Measurements from ENCODE around the gene CLEC18B. TPM values are rescaled to one million over a fixed set of nuclear protein-coding genes. Genes with fewer than 3 reads are reported as not detected.
A peak's percentile ranks its signal among the peaks of the same experiment; 100 is the strongest.
"Not testable (repeated sequence)": the region's sequence is repeated elsewhere in the genome, so short reads cannot be mapped to it uniquely, and the experiment has no call there.

CLEC18B gene
- total RNA-seq, 4 donors from 2014 or later: 0.20 TPM; not detected in 3

DNA sequence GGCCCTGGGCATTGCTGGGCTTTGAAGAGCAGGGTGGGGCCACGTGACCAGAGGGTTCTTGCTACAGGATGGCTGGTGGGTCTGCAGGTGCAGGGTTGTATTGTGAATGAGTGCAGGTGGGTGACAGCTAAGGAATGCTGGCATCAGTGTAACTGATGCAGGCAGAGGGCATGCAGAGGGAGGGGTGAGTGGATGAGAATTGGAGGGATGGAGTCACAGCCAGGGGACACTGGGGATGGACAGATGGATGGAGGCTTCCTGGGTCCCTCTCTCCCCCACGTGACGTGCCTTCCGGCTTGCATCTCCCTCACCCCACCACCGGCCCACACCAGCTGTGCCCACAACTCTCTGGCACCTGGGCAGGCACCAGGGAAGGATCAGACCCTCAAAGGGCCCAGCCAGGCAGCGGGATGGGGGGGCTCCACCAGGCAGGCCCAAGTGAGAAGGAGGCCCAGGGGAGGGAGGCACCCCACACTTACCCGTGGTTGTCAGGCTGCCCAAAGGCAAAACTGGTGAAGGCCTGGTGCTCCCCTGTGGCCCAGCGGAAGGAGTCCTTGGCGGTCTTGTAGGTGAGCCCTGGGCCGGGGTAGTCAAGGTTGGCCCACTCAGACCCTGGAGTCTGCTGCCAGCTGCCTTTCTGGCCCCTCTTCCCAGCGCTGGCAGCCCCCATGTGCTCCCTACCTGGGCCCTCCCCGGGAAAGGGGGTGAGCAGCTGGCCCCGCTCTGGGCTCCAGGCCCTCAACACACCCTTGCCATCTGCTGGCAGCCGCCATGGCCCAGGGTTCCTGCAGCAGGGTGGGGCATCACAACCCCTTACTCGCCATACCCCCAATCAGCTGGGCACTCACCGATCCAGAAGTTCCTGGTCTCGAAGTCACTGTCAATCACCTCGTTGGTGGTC lies 11.0 kb downstream of the CLEC18B start:
- H3K27me3 ChIP-seq, H3K36me3 ChIP-seq, ATAC-seq, H3K4me3 ChIP-seq, H3K27ac ChIP-seq, H3K9me3 ChIP-seq, H3K4me1 ChIP-seq: not testable (repeated sequence)
- 60% methylated on average over 1 of the region's 18 CpGs; no CpG with 5 or more reads in 1 of the 2 donors for WGBS, 2 donors (ENCODE audit: low coverage in 1 of 2)

- not testable (repeated sequence) for H3K9me3 ChIP-seq, H3K4me1 ChIP-seq, H3K27ac ChIP-seq, H3K36me3 ChIP-seq, H3K4me3 ChIP-seq, ATAC-seq, H3K27me3 ChIP-seq
- WGBS, 2 donors (ENCODE audit: low coverage in 1 of 2): no CpG with 5 or more reads among the region's 15 CpGs
Observed at GRCh38 chr16:74409185-74409981, 11.9 kb downstream of the CLEC18B start.

- Histone ChIP-seq H3K4me3 (peak overlapping the region; percentile 34 to 54), H3K27ac (peak overlapping the region; percentile 54 to 84 (median 84))
- not testable (repeated sequence) for H3K9me3 ChIP-seq, H3K36me3 ChIP-seq, H3K4me1 ChIP-seq, H3K27me3 ChIP-seq
- WGBS, 2 donors (ENCODE audit: low coverage in 1 of 2): no CpG with 5 or more reads among the region's 23 CpGs
- peak; percentile 57 for ATAC-seq
Observed at GRCh38 chr16:74407362-74407705, 13.9 kb downstream of the CLEC18B start.

GRCh38 chr16:74406600-74407361 lies 14.5 kb downstream of the CLEC18B start:
- WGBS, 2 donors (ENCODE audit: low coverage in 1 of 2): no CpG with 5 or more reads among the region's 71 CpGs
- not testable (repeated sequence) for H3K36me3 ChIP-seq, H3K9me3 ChIP-seq, H3K27me3 ChIP-seq, H3K4me1 ChIP-seq
- peak overlapping the region; percentile 54 to 84 (median 84) for H3K27ac ChIP-seq
- peak overlapping the region; percentile 34 to 54 for H3K4me3 ChIP-seq
- TF ChIP-seq POLR2A (IDR thresholded peaks at IDR 0.05): peak in 1 of 2 donors; percentile 16
- ATAC-seq: peak; percentile 91

DNA sequence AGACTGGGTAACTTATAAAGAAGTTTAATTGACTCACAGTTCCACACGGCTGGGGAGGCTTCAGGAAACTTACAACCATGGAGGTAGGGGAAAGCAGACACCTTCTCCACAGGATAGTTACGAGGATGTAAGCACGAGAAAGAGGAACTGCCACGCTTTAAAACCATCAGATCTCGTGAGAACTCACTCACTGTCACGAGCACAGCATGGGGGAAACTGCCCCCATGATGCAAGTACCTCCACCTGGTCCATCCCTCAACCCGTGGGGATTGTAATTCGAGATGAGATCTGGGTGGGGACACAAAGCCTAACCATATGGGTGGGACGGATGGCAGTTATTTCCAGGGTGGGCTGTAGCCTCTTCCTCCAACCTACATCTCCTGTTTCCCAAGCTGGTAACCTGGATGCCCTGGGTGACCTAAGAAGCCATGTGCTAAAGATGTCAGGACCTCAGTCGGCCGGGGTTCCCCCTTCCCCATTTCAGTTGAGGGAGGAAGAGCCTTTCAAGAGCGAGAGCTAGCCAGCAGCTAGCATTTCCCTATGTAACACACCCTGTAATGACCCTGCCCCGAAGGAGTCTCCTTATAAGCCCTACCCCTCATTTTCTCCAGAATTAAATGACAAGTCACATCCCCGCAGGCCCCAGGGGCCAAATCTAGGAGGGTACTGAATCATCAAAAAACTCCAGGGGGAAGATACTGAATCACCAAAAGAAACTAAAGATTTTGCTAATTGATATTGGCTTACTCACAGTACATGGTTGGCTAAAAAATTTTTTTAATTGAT lies 16.9 kb downstream of the CLEC18B start:
- not testable (repeated sequence) for ATAC-seq, H3K4me1 ChIP-seq, H3K27ac ChIP-seq, H3K4me3 ChIP-seq, H3K36me3 ChIP-seq, H3K9me3 ChIP-seq, H3K27me3 ChIP-seq
- 60 to 100% methylated on average over 1 of the region's 14 CpGs for WGBS, 2 donors (ENCODE audit: low coverage in 1 of 2)

- H3K9me3 ChIP-seq, H3K4me3 ChIP-seq, H3K36me3 ChIP-seq, H3K27ac ChIP-seq, H3K27me3 ChIP-seq, ATAC-seq: not testable (repeated sequence)
- peaks cover 0 to 26% (median 0%) of the 10 kb centered on the region in 3 donors for H3K4me1 ChIP-seq
- WGBS, 2 donors (ENCODE audit: low coverage in 1 of 2): 86% methylated on average over 3 of the region's 4 CpGs; no CpG with 5 or more reads in 1 of the 2 donors
Observed at GRCh38 chr16:74400238-74400637, 21.0 kb downstream of the CLEC18B start.

DNA sequence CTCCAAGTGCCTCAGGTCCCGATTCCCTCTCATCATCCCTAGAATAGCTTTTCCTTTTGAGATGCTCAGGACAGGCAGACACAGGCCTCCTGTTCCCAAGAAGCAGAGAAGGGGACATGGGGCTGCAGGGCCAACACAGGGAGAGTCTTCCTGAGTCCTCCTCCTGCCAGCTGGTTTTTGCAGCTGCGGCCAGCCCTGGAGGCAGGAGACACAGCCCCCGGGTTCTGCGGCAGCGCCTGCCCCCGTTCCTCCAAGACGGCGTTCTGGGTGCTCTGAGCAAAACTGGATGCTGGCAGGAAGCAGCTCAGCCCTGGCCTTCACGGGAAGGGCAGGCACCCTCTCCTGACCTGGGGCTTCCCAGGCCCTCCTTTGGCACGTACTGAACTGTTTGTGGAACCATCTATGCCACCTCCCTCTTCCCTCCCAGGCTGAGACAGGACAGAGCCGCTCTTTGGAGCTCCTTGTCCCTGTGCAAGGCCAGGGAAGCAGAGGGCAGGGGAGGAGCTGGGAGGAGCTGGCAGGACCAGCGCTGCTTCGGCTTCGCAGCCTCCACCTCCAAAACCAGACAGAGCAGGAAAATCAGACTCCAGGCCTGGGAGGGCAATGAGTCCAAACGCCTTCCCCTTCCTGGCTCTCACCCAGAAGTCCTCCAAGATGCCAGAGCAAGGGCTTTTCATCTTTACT lies 22.9 kb downstream of the CLEC18B start:
- not testable (repeated sequence) for H3K27me3 ChIP-seq, H3K9me3 ChIP-seq, H3K4me3 ChIP-seq, H3K36me3 ChIP-seq
- peaks cover 0 to 26% (median 0%) of the 10 kb centered on the region in 3 donors for H3K4me1 ChIP-seq
- ATAC-seq: peak; percentile 71
- WGBS, 2 donors (ENCODE audit: low coverage in 1 of 2): 17% methylated on average over 1 of the region's 15 CpGs; no CpG with 5 or more reads in 1 of the 2 donors
- H3K27ac ChIP-seq: peak overlapping the region in 2 of 4 donors; percentile 37 to 48

DNA sequence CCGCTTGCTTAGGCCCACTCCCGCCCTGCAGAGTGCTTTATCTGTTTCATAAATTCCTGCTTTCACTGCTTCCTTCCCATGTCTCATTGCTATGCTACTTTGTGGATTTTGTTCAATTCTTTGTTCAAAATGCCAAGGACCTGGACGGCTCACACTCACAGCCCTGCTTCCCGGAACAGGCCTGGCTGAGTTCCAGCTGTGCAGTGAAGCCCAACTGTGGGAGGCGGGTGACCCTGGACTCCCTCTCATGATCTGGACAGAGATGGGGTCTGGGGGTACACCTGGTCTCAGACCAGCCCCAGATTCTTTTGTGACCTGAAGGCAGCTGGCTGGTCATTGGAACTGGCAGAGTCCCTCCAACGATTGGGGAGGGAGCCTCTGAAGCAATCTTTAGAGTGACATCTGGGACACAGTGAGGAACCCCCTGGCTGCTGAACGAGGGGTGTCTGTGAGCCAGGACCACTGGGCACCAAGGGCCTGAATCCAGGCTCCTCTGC lies 24.7 kb downstream of the CLEC18B start:
- not testable (repeated sequence) for ATAC-seq, H3K4me3 ChIP-seq, H3K36me3 ChIP-seq, H3K27ac ChIP-seq, H3K9me3 ChIP-seq, H3K27me3 ChIP-seq
- H3K4me1 ChIP-seq: peaks cover 0 to 26% (median 0%) of the 10 kb centered on the region in 3 donors
- WGBS, 2 donors (ENCODE audit: low coverage in 1 of 2): 34 to 37% methylated on average over 5 of the region's 7 CpGs

DNA sequence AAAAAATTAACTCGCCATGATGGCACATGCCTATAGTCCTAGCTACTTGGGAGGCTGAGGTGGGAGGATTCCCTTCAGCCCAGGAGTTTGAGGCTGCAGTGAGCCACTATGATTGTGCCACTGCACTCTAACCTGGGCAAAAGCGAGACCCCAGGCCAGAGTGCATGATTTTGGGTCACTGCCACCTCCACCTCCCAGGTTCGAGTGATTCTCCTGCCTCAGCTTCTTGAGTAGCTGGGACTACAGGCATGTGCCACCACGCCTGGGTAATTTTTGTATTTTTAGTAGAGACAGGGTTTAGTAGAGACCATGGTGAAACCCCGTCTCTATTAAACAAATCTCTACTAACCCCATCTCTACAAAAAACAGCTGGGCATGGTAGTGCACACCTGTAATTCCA lies 26.7 kb downstream of the CLEC18B start:
- 80% methylated on average over 2 of the region's 5 CpGs; no CpG with 5 or more reads in 1 of the 2 donors for WGBS, 2 donors (ENCODE audit: low coverage in 1 of 2)
- ATAC-seq, H3K27me3 ChIP-seq, H3K9me3 ChIP-seq, H3K36me3 ChIP-seq, H3K4me3 ChIP-seq, H3K27ac ChIP-seq: not testable (repeated sequence)
- H3K4me1 ChIP-seq: peaks cover 0 to 26% (median 0%) of the 10 kb centered on the region in 3 donors

DNA sequence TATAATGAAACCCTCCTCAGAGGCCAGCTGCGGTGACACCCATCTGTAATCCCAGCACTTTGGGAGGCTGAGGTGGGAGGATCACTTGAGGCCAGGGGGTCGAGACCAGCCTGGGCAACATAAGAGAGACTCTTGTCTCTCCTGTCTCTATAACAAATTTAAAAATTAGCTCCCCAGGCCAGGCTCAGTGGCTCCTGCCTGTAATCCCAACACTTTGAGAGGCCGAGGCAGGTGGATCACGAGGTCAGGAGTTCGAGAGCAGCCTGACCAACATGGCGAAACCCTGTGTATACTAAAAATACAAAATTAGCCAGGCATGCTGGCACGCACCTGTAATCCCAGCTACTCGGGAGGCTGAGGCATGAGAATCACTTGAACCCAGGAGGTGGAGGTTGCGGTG lies 27.1 kb downstream of the CLEC18B start:
- H3K4me3 ChIP-seq, H3K9me3 ChIP-seq, H3K27me3 ChIP-seq, H3K36me3 ChIP-seq, ATAC-seq, H3K27ac ChIP-seq: not testable (repeated sequence)
- 85% methylated on average over 4 of the region's 9 CpGs; no CpG with 5 or more reads in 1 of the 2 donors for WGBS, 2 donors (ENCODE audit: low coverage in 1 of 2)
- peaks cover 0 to 26% (median 0%) of the 10 kb centered on the region in 3 donors for H3K4me1 ChIP-seq

GRCh38 chr16:74391454-74392050 lies 29.7 kb downstream of the CLEC18B start:
- not testable (repeated sequence) for ATAC-seq, H3K4me3 ChIP-seq, H3K27ac ChIP-seq, H3K36me3 ChIP-seq, H3K27me3 ChIP-seq, H3K4me1 ChIP-seq, H3K9me3 ChIP-seq
- 33% methylated on average over 1 of the region's 13 CpGs; no CpG with 5 or more reads in 1 of the 2 donors for WGBS, 2 donors (ENCODE audit: low coverage in 1 of 2)

All from gastroesophageal sphincter (tissue), 4 donors.